GM19455 (cell line): ENCODE measurements around the gene ENKD1.

Source experiments
- ATAC-seq: cut with Tn5 transposase; IDR thresholded peaks from one replicate; pipeline ENCODE4 v1.9.1; 2021; ENCODE audit not compliant: unreplicated experiment

ENKD1 gene

GRCh38 chr16:67664258-67664657 is 2.3 kb downstream of the ENKD1 start:
- ATAC-seq, result no peak

- no peak for ATAC-seq
These were observed 2.7 kb downstream of the ENKD1 start for GRCh38 chr16:67663877-67664222.

- ATAC-seq, result no peak
These were observed 3.2 kb downstream of the ENKD1 start for GRCh38 chr16:67663151-67663876.

GRCh38 chr16:67662653-67663010 is 3.9 kb downstream of the ENKD1 start:
- ATAC-seq, result no peak

- ATAC-seq, result no peak
These were observed 4.5 kb downstream of the ENKD1 start for GRCh38 chr16:67661886-67662652.

- ATAC-seq, result peak; percentile 0
These were observed 5.3 kb downstream of the ENKD1 start for GRCh38 chr16:67661101-67661761.

- ATAC-seq, result peak; percentile 72
These were observed 6.0 kb downstream of the ENKD1 start, which contains the start of gene PARD6A for GRCh38 chr16:67660564-67661028. Gene PARD6A, plus strand, starts transcription at chr16:67660960. Its CDS starts 79 bp downstream, at chr16:67661039.

GRCh38 chr16:67659675-67660563 is 6.6 kb downstream of the ENKD1 start, which contains the start of gene ACD:
Gene ACD, minus strand, starts transcription at chr16:67660260. Its CDS starts 40 bp downstream, at chr16:67660220.
- ATAC-seq, result peak; percentile 46

GRCh38 chr16:67658849-67659674 is 7.5 kb downstream of the ENKD1 start:
- ATAC-seq, result no peak

- ATAC-seq, result no peak
These were observed 8.6 kb downstream of the ENKD1 start for GRCh38 chr16:67657751-67658518.

- no peak for ATAC-seq
These were observed 9.4 kb downstream of the ENKD1 start for GRCh38 chr16:67657017-67657608.

GRCh38 chr16:67656344-67657016 is 10.1 kb downstream of the ENKD1 start:
- ATAC-seq, result no peak

- no peak for ATAC-seq
These were observed 11.2 kb downstream of the ENKD1 start for GRCh38 chr16:67655363-67655762.

GRCh38 chr16:67654403-67654911 is 12.1 kb downstream of the ENKD1 start:
- ATAC-seq, result no peak

GRCh38 chr16:67653789-67654402 is 12.7 kb downstream of the ENKD1 start:
- no peak for ATAC-seq

- no peak for ATAC-seq
These were observed 13.3 kb downstream of the ENKD1 start for GRCh38 chr16:67653128-67653788.

GRCh38 chr16:67652578-67653127 is 13.9 kb downstream of the ENKD1 start:
- ATAC-seq, result no peak
